Measurements from ENCODE around the gene GLIS2.
"Not testable (repeated sequence)": the region's sequence is repeated elsewhere in the genome, so short reads cannot be mapped to it uniquely, and the experiment has no call there.

The GLIS2 gene

GRCh38 chr16:4337540-4338088 lies 21.7 kb downstream of the GLIS2 start:
- 93 to 99% methylated on average over 10 to 12 of the region's 12 CpGs for WGBS, 2 experiments (ENCODE audit: insufficient coverage in 2 of 2)
- H3K4me3 ChIP-seq (ENCODE audit: extremely low read depth, insufficient read depth, low read length, poor library complexity, severe bottlenecking), result no peak overlapping the region
- peaks cover 72% of the 10 kb centered on the region for H3K36me3 ChIP-seq (ENCODE audit: control insufficient read depth, insufficient read depth, low read length)
- no peak overlapping the region for H3K27ac ChIP-seq (ENCODE audit: low read depth, low read length, severe bottlenecking)
- H3K9me3 ChIP-seq (ENCODE audit: control insufficient read depth, low read length), result no peaks in the 10 kb centered on the region
- no peaks in the 10 kb centered on the region for H3K4me1 ChIP-seq (ENCODE audit: control insufficient read depth, insufficient read depth, low read length, poor library complexity, severe bottlenecking)

DNA sequence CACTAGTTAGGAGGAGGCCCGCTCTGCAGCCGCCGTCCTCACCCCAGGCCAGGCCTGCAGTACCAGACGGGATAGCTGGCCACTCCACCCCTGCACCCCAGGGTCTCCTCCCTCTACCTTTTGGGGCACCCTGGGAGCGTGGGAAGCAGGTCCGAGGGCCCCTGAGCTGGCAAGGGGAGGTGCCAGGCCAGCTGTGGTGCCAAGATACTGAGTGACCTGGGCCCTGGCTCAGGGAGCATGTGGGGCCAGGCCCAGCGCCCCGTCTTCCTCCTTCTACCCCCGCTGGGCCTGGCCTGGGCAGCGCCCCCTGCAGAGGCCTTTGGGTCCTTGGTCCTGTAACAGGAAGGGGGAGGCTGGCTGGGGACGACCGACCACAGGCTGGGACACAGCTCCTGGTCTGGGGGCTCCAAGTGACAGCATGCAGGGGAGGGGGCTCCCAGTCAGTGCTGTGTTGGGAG lies 22.3 kb downstream of the GLIS2 start:
- Histone ChIP-seq H3K36me3 (ENCODE audit: control insufficient read depth, insufficient read depth, low read length) (peaks cover 70% of the 10 kb centered on the region), H3K4me1 (ENCODE audit: control insufficient read depth, insufficient read depth, low read length, poor library complexity, severe bottlenecking) (no peaks in the 10 kb centered on the region), H3K27ac (ENCODE audit: low read depth, low read length, severe bottlenecking) (no peak overlapping the region), H3K4me3 (ENCODE audit: extremely low read depth, insufficient read depth, low read length, poor library complexity, severe bottlenecking) (no peak overlapping the region), H3K9me3 (ENCODE audit: control insufficient read depth, low read length) (no peaks in the 10 kb centered on the region)
- 95 to 96% methylated on average over 7 of the region's 12 CpGs for WGBS, 2 experiments (ENCODE audit: insufficient coverage in 2 of 2)

- 97 to 98% methylated on average over 7 to 9 of the region's 10 CpGs for WGBS, 2 experiments (ENCODE audit: insufficient coverage in 2 of 2)
- no peaks in the 10 kb centered on the region for H3K9me3 ChIP-seq (ENCODE audit: control insufficient read depth, low read length)
- no peak overlapping the region for H3K4me3 ChIP-seq (ENCODE audit: extremely low read depth, insufficient read depth, low read length, poor library complexity, severe bottlenecking)
- peaks cover 67% of the 10 kb centered on the region for H3K36me3 ChIP-seq (ENCODE audit: control insufficient read depth, insufficient read depth, low read length)
- H3K4me1 ChIP-seq (ENCODE audit: control insufficient read depth, insufficient read depth, low read length, poor library complexity, severe bottlenecking), result no peaks in the 10 kb centered on the region
- no peak overlapping the region for H3K27ac ChIP-seq (ENCODE audit: low read depth, low read length, severe bottlenecking)
Observed at GRCh38 chr16:4338712-4339299, 22.9 kb downstream of the GLIS2 start.

DNA sequence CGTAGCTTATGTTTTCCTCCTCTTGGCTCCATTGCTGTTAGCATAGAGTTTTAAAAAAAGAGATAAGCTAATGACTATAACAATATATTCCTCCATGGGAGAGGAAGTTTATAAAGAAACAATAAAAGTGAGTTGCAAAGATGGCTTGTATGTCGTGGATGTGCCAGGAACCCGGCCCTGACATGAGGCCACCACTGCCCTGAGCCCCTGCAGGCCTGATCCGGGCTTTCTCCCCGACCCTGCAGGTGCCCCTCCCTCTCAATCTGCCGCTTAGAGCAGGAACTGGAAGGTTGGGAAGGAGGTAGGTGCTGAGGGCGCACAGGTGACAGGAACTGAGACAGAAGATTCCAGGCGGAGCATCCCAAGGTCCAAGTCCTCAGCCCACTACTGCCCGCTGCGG lies 23.6 kb downstream of the GLIS2 start:
- no peak overlapping the region for H3K4me3 ChIP-seq (ENCODE audit: extremely low read depth, insufficient read depth, low read length, poor library complexity, severe bottlenecking)
- WGBS, 2 experiments (ENCODE audit: insufficient coverage in 2 of 2), result 83 to 94% methylated on average over 6 to 8 of the region's 10 CpGs
- no peaks in the 10 kb centered on the region for H3K4me1 ChIP-seq (ENCODE audit: control insufficient read depth, insufficient read depth, low read length, poor library complexity, severe bottlenecking)
- peak overlapping the region; percentile 10 for H3K27ac ChIP-seq (ENCODE audit: low read depth, low read length, severe bottlenecking)
- H3K36me3 ChIP-seq (ENCODE audit: control insufficient read depth, insufficient read depth, low read length), result peaks cover 66% of the 10 kb centered on the region
- H3K9me3 ChIP-seq (ENCODE audit: control insufficient read depth, low read length), result peaks cover 4% of the 10 kb centered on the region

GRCh38 chr16:4339909-4340308 lies 24.0 kb downstream of the GLIS2 start:
- 93 to 94% methylated on average over 10 to 14 of the region's 14 CpGs for WGBS, 2 experiments (ENCODE audit: insufficient coverage in 2 of 2)
- Histone ChIP-seq H3K36me3 (ENCODE audit: control insufficient read depth, insufficient read depth, low read length) (peaks cover 61% of the 10 kb centered on the region), H3K9me3 (ENCODE audit: control insufficient read depth, low read length) (peaks cover 4% of the 10 kb centered on the region), H3K4me1 (ENCODE audit: control insufficient read depth, insufficient read depth, low read length, poor library complexity, severe bottlenecking) (no peaks in the 10 kb centered on the region), H3K4me3 (ENCODE audit: extremely low read depth, insufficient read depth, low read length, poor library complexity, severe bottlenecking) (no peak overlapping the region), H3K27ac (ENCODE audit: low read depth, low read length, severe bottlenecking) (peak overlapping the region; percentile 10)

DNA sequence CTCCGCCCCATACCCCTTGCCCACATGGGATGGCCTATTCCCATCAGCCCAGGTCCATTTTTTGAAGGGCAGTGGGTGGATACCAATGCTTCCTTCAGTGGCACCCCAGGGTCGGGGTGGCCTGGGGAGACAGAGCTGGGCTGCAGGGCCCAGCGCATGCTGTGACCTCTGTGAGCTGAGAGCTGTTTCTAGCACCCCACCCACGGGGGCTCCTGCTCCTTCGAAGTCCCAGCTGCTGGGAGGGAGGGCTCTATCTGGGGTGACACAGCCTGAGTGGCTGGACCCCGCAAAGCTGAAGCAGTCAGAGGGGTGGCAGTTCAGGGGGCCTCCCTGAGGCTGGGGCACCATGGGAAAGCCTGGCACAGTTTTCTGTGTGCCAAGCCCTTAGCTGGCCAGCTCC lies 24.6 kb downstream of the GLIS2 start:
- peaks cover 61% of the 10 kb centered on the region for H3K36me3 ChIP-seq (ENCODE audit: control insufficient read depth, insufficient read depth, low read length)
- H3K4me3 ChIP-seq (ENCODE audit: extremely low read depth, insufficient read depth, low read length, poor library complexity, severe bottlenecking), result no peak overlapping the region
- peaks cover 4% of the 10 kb centered on the region for H3K9me3 ChIP-seq (ENCODE audit: control insufficient read depth, low read length)
- WGBS, 2 experiments (ENCODE audit: insufficient coverage in 2 of 2), result 93 to 97% methylated on average over 4 to 5 of the region's 6 CpGs
- H3K27ac ChIP-seq (ENCODE audit: low read depth, low read length, severe bottlenecking), result no peak overlapping the region
- no peaks in the 10 kb centered on the region for H3K4me1 ChIP-seq (ENCODE audit: control insufficient read depth, insufficient read depth, low read length, poor library complexity, severe bottlenecking)

- Histone ChIP-seq H3K27ac (ENCODE audit: low read depth, low read length, severe bottlenecking) (no peak overlapping the region), H3K36me3 (ENCODE audit: control insufficient read depth, insufficient read depth, low read length) (peaks cover 60% of the 10 kb centered on the region), H3K4me1 (ENCODE audit: control insufficient read depth, insufficient read depth, low read length, poor library complexity, severe bottlenecking) (no peaks in the 10 kb centered on the region), H3K9me3 (ENCODE audit: control insufficient read depth, low read length) (peaks cover 4% of the 10 kb centered on the region), H3K4me3 (ENCODE audit: extremely low read depth, insufficient read depth, low read length, poor library complexity, severe bottlenecking) (no peak overlapping the region)
- 98% methylated on average over 7 to 10 of the region's 13 CpGs for WGBS, 2 experiments (ENCODE audit: insufficient coverage in 2 of 2)
Observed at GRCh38 chr16:4341250-4341649, 25.4 kb downstream of the GLIS2 start.

DNA sequence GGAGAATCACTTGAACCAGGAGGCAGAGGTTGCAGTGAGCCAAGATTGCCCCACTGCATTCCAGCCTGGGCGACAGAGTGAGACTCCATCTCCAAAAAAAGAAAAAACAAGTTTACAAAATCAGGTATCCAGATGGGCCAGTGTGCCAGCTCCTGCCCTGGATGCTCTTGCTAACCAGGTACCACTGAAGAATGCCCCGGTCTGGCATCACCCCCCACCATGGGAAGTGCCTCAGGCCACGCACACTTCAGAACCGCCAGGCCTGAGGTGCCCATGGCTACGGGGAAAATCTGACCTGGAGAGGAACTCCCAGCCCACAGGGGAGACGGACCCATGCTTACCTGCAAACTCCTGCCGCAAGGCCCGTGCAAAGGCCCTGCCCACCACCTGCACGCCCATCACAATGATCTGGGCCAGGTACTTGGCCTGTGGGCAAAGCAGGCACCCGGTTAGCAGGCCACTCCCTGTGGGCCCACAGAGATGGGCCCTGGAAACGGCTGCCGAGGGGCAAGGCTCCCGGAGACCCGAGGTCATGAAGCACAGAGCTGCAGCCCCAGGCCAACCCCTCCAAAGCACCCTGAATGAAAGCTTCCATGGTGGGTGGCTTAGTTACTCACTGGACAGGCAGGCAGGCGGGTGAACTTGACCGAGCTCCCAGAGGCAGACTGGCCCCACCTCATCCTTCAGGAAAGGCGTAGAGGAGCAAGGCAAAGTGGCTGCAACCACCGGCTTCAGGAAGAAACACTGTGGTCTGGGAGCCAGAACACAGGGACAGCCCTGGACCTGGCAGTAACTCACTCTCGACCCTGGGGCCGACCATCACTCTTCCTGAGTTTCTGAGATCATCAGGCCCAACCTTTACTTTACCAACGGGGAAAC lies 27.2 kb downstream of the GLIS2 start:
- 94 to 98% methylated on average over 19 to 21 of the region's 21 CpGs for WGBS, 2 experiments (ENCODE audit: insufficient coverage in 2 of 2)
- peaks cover 56% of the 10 kb centered on the region for H3K36me3 ChIP-seq (ENCODE audit: control insufficient read depth, insufficient read depth, low read length)
- no peak overlapping the region for H3K27ac ChIP-seq (ENCODE audit: low read depth, low read length, severe bottlenecking)
- H3K9me3 ChIP-seq (ENCODE audit: control insufficient read depth, low read length), result peaks cover 4% of the 10 kb centered on the region
- H3K4me3 ChIP-seq (ENCODE audit: extremely low read depth, insufficient read depth, low read length, poor library complexity, severe bottlenecking), result no peak overlapping the region
- no peaks in the 10 kb centered on the region for H3K4me1 ChIP-seq (ENCODE audit: control insufficient read depth, insufficient read depth, low read length, poor library complexity, severe bottlenecking)

- not testable (repeated sequence) for H3K4me3 ChIP-seq (ENCODE audit: extremely low read depth, insufficient read depth, low read length, poor library complexity, severe bottlenecking); H3K27ac ChIP-seq (ENCODE audit: low read depth, low read length, severe bottlenecking); H3K4me1 ChIP-seq (ENCODE audit: control insufficient read depth, insufficient read depth, low read length, poor library complexity, severe bottlenecking); H3K9me3 ChIP-seq (ENCODE audit: control insufficient read depth, low read length)
- H3K36me3 ChIP-seq (ENCODE audit: control insufficient read depth, insufficient read depth, low read length), result peaks cover 47% of the 10 kb centered on the region
- 60 to 88% methylated on average over 1 to 2 of the region's 10 CpGs for WGBS, 2 experiments (ENCODE audit: insufficient coverage in 2 of 2)
Observed at GRCh38 chr16:4344300-4344982, 28.6 kb downstream of the GLIS2 start.

- Histone ChIP-seq H3K9me3 (ENCODE audit: control insufficient read depth, low read length) (peaks cover 4% of the 10 kb centered on the region), H3K4me1 (ENCODE audit: control insufficient read depth, insufficient read depth, low read length, poor library complexity, severe bottlenecking) (peaks cover 4% of the 10 kb centered on the region), H3K27ac (ENCODE audit: low read depth, low read length, severe bottlenecking) (no peak overlapping the region), H3K4me3 (ENCODE audit: extremely low read depth, insufficient read depth, low read length, poor library complexity, severe bottlenecking) (no peak overlapping the region), H3K36me3 (ENCODE audit: control insufficient read depth, insufficient read depth, low read length) (peaks cover 44% of the 10 kb centered on the region)
- 95 to 98% methylated on average over 23 to 26 of the region's 26 CpGs for WGBS, 2 experiments (ENCODE audit: insufficient coverage in 2 of 2)
Observed at GRCh38 chr16:4344983-4345835, 29.3 kb downstream of the GLIS2 start.

Data from mesodermal cell (in vitro differentiated cells).